DOHH2 (cell line): ENCODE results near the gene IGFBP3.

Source experiments
- H3F3A ChIP-seq: fragments of 200-600 bp; sonication (generic), shearing (Covaris generic); 2 replicates; pipeline ENCODE4 v1.6.0; 2016; ENCODE audit warnings: antibody characterized with exemption, mild to moderate bottlenecking; ENCODE audit not compliant: control insufficient read depth, insufficient read depth
- H3K27ac ChIP-seq: fragments of 200-600 bp; sonication (generic); 2 replicates; pipeline ENCODE4 v1.5.1; 2014; ENCODE audit warnings: low read depth, mild to moderate bottlenecking, low read length, moderate library complexity
- H3K27me3 ChIP-seq: fragments of 200-600 bp; sonication (generic); 2 replicates; pipeline ENCODE4 v1.6.1; 2014; ENCODE audit warnings: mild to moderate bottlenecking, low read length, mixed read lengths; ENCODE audit not compliant: control insufficient read depth
- H3K36me3 ChIP-seq: fragments of 200-600 bp; sonication (generic); 2 replicates; pipeline ENCODE4 v1.6.1; 2014; ENCODE audit warnings: mild to moderate bottlenecking, low read length, moderate library complexity, mixed read lengths; ENCODE audit not compliant: control insufficient read depth
- H3K4me1 ChIP-seq: fragments of 200-600 bp; sonication (generic); 2 replicates; pipeline ENCODE4 v1.6.1; 2014; ENCODE audit warnings: mild to moderate bottlenecking, low read length, mixed read lengths; ENCODE audit not compliant: control insufficient read depth
- H3K4me2 ChIP-seq: fragments of 200-600 bp; sonication (generic); 2 replicates; pipeline ENCODE4 v1.6.0; 2014; ENCODE audit warnings: mild to moderate bottlenecking, low read length, moderate library complexity
- H3K4me3 ChIP-seq: fragments of 200-600 bp; sonication (generic); 2 replicates; pipeline ENCODE4 v1.5.1; 2014; ENCODE audit warnings: mild to moderate bottlenecking, low read length, mixed read lengths
- H3K79me2 ChIP-seq: fragments of 200-600 bp; sonication (generic); 2 replicates; pipeline ENCODE4 v1.6.1; 2014; ENCODE audit warnings: mild to moderate bottlenecking, low read length, mixed read lengths; ENCODE audit not compliant: control insufficient read depth
- H3K9me2 ChIP-seq: fragments of 200-600 bp; sonication (generic); replicated peaks from 2 replicates; pipeline ENCODE4 v1.6.1; 2014; ENCODE audit warnings: mild to moderate bottlenecking, low read length, mixed read lengths; ENCODE audit not compliant: control insufficient read depth
- H3K9me3 ChIP-seq: fragments of 200-600 bp; sonication (generic); 2 replicates; pipeline ENCODE4 v1.6.1; 2014; ENCODE audit warnings: antibody characterized with exemption, low read length, mixed read lengths; ENCODE audit not compliant: control insufficient read depth, insufficient read depth
- H4K20me1 ChIP-seq: fragments of 200-600 bp; sonication (generic); 2 replicates; pipeline ENCODE4 v1.6.0; 2014; ENCODE audit warnings: low read depth, mild to moderate bottlenecking, antibody characterized with exemption, low read length, moderate library complexity; ENCODE audit not compliant: control insufficient read depth, insufficient read depth
- EZH2phosphoT487 ChIP-seq: fragments of 200-600 bp; sonication (generic); IDR thresholded peaks from 2 replicates; pipeline ENCODE4 v1.6.1; 2017; ENCODE audit warnings: borderline replicate concordance, mild to moderate bottlenecking, antibody characterized with exemption, low read length, moderate library complexity, mixed read lengths
- TF ChIP-seq, protein P1 (sequence below): fragments of 200-600 bp; sonication (generic); IDR thresholded peaks from one replicate; pipeline ENCODE4 v1.5.1; 2014; ENCODE audit warnings: antibody characterized with exemption, mild to moderate bottlenecking, low read depth, low read length; ENCODE audit not compliant: poor library complexity, severe bottlenecking

The IGFBP3 gene

DNA sequence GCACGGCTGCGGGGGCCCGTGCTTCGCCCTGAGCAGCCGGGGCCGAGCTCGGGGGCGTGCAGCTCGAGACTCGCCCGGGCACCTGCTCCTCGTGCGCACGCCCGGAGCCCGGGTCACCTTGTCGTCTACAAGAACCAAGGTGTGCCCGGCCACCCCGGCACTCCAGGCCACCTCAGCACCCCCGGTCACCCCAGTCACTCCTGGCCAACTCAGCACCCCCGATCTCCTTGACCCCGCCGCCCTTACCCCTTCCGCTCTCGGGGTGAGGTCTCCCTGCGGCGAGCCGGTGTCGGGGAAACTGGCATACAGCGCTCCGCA lies 268 bp upstream of the IGFBP3 start:
- Histone ChIP-seq H3K79me2 (no peaks in the 10 kb centered on the region), H3K9me3 (no peaks in the 10 kb centered on the region), H4K20me1 (no peaks in the 10 kb centered on the region), H3K4me3 (no peak overlapping the region), H3K27me3 (peaks cover 42% of the 10 kb centered on the region), H3K36me3 (no peaks in the 10 kb centered on the region), H3K9me2 (no peaks in the 10 kb centered on the region), H3K4me1 (no peaks in the 10 kb centered on the region), H3K4me2 (no peak overlapping the region), H3K27ac (no peak overlapping the region), H3F3A (no peaks in the 10 kb centered on the region)
- TF ChIP-seq EZH2phosphoT487: no peak
- TF ChIP-seq, protein P1, sequence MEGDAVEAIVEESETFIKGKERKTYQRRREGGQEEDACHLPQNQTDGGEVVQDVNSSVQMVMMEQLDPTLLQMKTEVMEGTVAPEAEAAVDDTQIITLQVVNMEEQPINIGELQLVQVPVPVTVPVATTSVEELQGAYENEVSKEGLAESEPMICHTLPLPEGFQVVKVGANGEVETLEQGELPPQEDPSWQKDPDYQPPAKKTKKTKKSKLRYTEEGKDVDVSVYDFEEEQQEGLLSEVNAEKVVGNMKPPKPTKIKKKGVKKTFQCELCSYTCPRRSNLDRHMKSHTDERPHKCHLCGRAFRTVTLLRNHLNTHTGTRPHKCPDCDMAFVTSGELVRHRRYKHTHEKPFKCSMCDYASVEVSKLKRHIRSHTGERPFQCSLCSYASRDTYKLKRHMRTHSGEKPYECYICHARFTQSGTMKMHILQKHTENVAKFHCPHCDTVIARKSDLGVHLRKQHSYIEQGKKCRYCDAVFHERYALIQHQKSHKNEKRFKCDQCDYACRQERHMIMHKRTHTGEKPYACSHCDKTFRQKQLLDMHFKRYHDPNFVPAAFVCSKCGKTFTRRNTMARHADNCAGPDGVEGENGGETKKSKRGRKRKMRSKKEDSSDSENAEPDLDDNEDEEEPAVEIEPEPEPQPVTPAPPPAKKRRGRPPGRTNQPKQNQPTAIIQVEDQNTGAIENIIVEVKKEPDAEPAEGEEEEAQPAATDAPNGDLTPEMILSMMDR: no peak

DNA sequence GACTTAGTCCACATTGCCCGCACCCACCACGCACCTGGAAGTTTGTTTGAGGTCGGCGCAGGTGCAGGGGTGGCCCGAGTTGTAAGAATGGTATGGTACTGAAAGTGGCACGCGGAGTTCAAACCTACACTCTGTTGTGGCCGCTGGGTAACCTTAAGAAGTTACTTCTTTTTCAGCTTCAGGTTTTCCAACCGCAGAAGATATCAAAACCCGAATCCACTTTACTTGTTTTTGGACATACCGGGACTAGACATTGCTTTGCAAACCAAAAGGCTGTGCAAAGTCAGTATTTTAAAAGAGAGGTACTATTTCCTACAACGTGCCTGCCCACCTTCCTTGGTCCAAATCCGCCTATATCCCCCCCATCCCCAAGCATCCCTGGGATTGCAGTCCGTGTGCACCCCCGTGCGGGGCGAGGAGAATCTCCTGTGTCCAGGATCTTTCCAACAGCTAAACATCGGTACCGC lies 1.0 kb downstream of the IGFBP3 start:
- TF ChIP-seq, protein P1: no peak
- TF ChIP-seq EZH2phosphoT487: no peak; the same call in 1 of the 2 replicates
- Histone ChIP-seq H3K9me2 (no peaks in the 10 kb centered on the region), H3K4me1 (no peaks in the 10 kb centered on the region), H3K79me2 (no peaks in the 10 kb centered on the region), H4K20me1 (no peaks in the 10 kb centered on the region), H3K27ac (no peak overlapping the region), H3K36me3 (no peaks in the 10 kb centered on the region), H3K27me3 (peaks cover 42% of the 10 kb centered on the region), H3F3A (no peaks in the 10 kb centered on the region), H3K4me3 (no peak overlapping the region), H3K4me2 (no peak overlapping the region), H3K9me3 (no peaks in the 10 kb centered on the region)

DNA sequence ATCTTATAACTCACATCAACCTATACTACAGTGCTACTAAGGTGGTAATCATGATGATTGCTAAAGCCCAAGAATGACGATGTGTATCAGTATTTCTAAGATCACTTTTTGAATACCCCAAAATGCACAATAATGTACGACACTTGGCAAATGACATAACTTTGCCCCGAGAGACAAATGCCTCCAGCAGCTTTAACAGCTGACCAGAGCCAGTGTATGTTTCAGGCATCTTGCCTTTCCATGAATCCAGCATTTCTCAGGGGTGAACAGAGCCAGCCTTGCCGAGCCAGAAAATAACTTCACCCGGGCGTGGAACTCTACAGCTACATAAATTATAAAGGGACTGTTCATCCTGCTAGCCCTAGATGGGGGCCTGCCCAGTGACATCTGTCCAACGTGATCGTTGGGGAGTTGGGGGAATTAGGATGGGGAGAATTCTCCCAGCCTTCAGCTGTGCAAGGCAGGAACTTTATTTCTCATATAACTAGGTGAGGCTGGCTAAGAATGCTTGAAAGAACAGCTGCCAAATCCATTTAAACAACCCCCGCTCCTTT lies 1.8 kb downstream of the IGFBP3 start:
- Histone ChIP-seq H3K79me2 (no peaks in the 10 kb centered on the region), H3K4me3 (no peak overlapping the region), H3K27ac (no peak overlapping the region), H4K20me1 (no peaks in the 10 kb centered on the region), H3K4me2 (no peak overlapping the region), H3K36me3 (no peaks in the 10 kb centered on the region), H3K9me3 (no peaks in the 10 kb centered on the region), H3K9me2 (no peaks in the 10 kb centered on the region), H3K4me1 (no peaks in the 10 kb centered on the region), H3F3A (no peaks in the 10 kb centered on the region), H3K27me3 (peaks cover 42% of the 10 kb centered on the region)
- TF ChIP-seq EZH2phosphoT487: no peak
- TF ChIP-seq, protein P1: no peak
